ENCODE results near the gene UBA3.

GRCh38 chr3:69020857-69021256 is 59.3 kb downstream of the UBA3 start:
- TF ChIP-seq CTCF (conservative IDR thresholded peaks at IDR 0.05; ENCODE audit: low read length) (no peak), EZH2phosphoT487 (IDR thresholded peaks at IDR 0.05; ENCODE audit: borderline replicate concordance) (no peak)
